Panc1 (cell line): Measurements from ENCODE around the gene ARMC2. TPM values are rescaled to one million over a fixed set of nuclear protein-coding genes. Genes with fewer than 3 reads are reported as not detected.

Source experiments
- ATAC-seq: fragments of 200-7000 bp; cut with Tn5 transposase; 2 replicates; pipeline ENCODE4 v1.9.1; 2020; ENCODE audit warnings: mild to moderate bottlenecking, moderate library complexity
- BruUV-seq: library from RNA; stranded (reverse); fragments of 400-500 nt; replicated peaks from 2 replicates; lab custom pipeline; 2021; lab: Mats Ljungman, UMichigan
- CTCF ChIA-PET: fragments of 300-600 bp; sonication (Branson Sonifier 250); formaldehyde crosslinking; loops from one replicate; lab custom pipeline; 2022; ENCODE audit warnings: antibody characterized with exemption; lab: Charles Lee
- POLR2A ChIA-PET: fragments of 300-600 bp; sonication (Branson Sonifier 250); formaldehyde crosslinking; loops from one replicate; lab custom pipeline; 2022; ENCODE audit warnings: antibody characterized with exemption; lab: Charles Lee
- DNase-seq: peaks from one replicate; pipeline ENCODE4 v3.0.0-alpha.2; 2010; ENCODE audit warnings: low read depth, low spot score
- H3K27ac ChIP-seq: 2 replicates; pipeline ENCODE4 v1.5.1; 2011; ENCODE audit warnings: mild to moderate bottlenecking, low read length, inconsistent platforms
- H3K27me3 ChIP-seq: fragments of 200-500 bp; sonication (Bioruptor generic); 2 replicates; pipeline ENCODE4 v1.6.0; 2014; ENCODE audit warnings: low read length, inconsistent platforms; ENCODE audit not compliant: control insufficient read depth, insufficient read depth
- H3K36me3 ChIP-seq: fragments of 200-500 bp; sonication (Bioruptor generic); 2 replicates; pipeline ENCODE4 v1.5.1; 2014; ENCODE audit warnings: inconsistent platforms, mild to moderate bottlenecking, low read length, moderate library complexity; ENCODE audit not compliant: control insufficient read depth, insufficient read depth
- H3K4me1 ChIP-seq: 2 replicates; pipeline ENCODE4 v1.5.1; 2011; ENCODE audit warnings: inconsistent platforms, mild to moderate bottlenecking, low read length, moderate library complexity; ENCODE audit not compliant: control insufficient read depth, insufficient read depth
- H3K4me3 ChIP-seq, 2 experiments: 2 replicates each; pipeline ENCODE4 v1.5.1; 2011 to 2012; ENCODE audit warnings: low read depth in 2 of 2, low read length in 2 of 2, mild to moderate bottlenecking in 2 of 2, inconsistent platforms in 1 of 2, moderate library complexity in 1 of 2
- H3K9me3 ChIP-seq: fragments of 200-500 bp; sonication (Bioruptor generic); 2 replicates; pipeline ENCODE4 v1.5.1; 2014; ENCODE audit warnings: low read depth, mild to moderate bottlenecking, inconsistent platforms, low read length, moderate library complexity; ENCODE audit not compliant: control insufficient read depth, insufficient read depth
- POLR2AphosphoS5 ChIP-seq: IDR thresholded peaks from 2 replicates; pipeline ENCODE4 v1.6.1; 2012; ENCODE audit warnings: mild to moderate bottlenecking, low read depth, low read length, moderate library complexity
- SIN3A ChIP-seq: IDR thresholded peaks from 2 replicates; pipeline ENCODE4 v1.6.1; 2012; ENCODE audit warnings: low read depth, mild to moderate bottlenecking, low read length, moderate library complexity, borderline replicate concordance; ENCODE audit not compliant: insufficient read depth
- TCF7L2 ChIP-seq: IDR thresholded peaks from 2 replicates; pipeline ENCODE4 v1.6.1; 2011; ENCODE audit warnings: mild to moderate bottlenecking, low read depth, low read length, inconsistent platforms
- in situ Hi-C: cut with HindIII; loops from 2 replicates; pipeline ENCODE4 v1.10.0; 2016; ENCODE audit warnings: low sequenced_read_pairs, low pct_unique_long_range_greater_than_20kb
- intact Hi-C: fragments of 100-400 bp; cut with micrococcal nuclease; formaldehyde crosslinking; loops from one replicate; pipeline ENCODE4 v1.10.0; 2022; ENCODE audit not compliant: unreplicated experiment
- total RNA-seq: library from RNA; stranded (reverse); gene quantifications from one replicate; pipeline ENCODE4 v1.2.1, GENCODE V29; 2021; ENCODE audit not compliant: unreplicated experiment
- TF ChIP-seq, protein P1 (sequence below), 2 experiments: IDR thresholded peaks; 2 replicates each; pipeline ENCODE4 v1.6.1; 2011 to 2012; ENCODE audit warnings: low read depth in 2 of 2, control low read depth in 1 of 2, low read length in 1 of 2, mild to moderate bottlenecking in 1 of 2, moderate library complexity in 1 of 2; ENCODE audit not compliant: insufficient read depth in 1 of 2
- TF ChIP-seq, protein P2 (sequence below): fragments of 450-650 bp; IDR thresholded peaks from 2 replicates; pipeline ENCODE4 v1.5.1; 2017; ENCODE audit warnings: mild to moderate bottlenecking

ARMC2 gene
- total RNA-seq, 1 experiment from 2014 or later: 9.3 TPM

DNA sequence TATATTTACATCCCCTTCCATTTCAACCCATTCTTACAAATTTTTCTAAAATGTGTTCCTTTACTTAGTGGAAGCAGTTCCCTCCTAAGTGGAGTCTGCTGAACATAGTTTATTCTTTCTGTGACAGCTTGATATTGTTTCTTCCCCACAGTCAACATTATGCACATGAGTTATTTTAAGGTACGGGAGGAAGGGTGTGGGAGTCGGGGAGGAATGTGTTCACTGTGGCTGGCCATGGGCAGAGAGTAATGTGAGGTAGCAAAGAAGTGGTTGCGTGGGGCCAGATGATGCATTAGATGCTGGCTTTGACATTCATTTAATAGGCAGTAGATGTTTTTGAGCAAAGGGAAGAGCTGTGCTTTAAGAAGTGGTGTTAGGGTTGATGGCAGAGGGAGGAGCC lies 98.5 kb downstream of the ARMC2 start:
- Histone ChIP-seq H3K9me3 (no peaks in the 10 kb centered on the region), H3K36me3 (no peaks in the 10 kb centered on the region), H3K27me3 (peaks cover 8% of the 10 kb centered on the region; the same call in 1 of the 2 replicates), H3K4me3 (no peak overlapping the region), H3K4me1 (no peaks in the 10 kb centered on the region), H3K27ac (no peak overlapping the region)
- in situ Hi-C loops (no loop called here), intact Hi-C loops (no loop called here)
- DNase-seq (no peak), ATAC-seq (no peak)
- POLR2A ChIA-PET: no interaction called here
- no TSS peak for BruUV-seq
- no peak for TF ChIP-seq TCF7L2
- TF ChIP-seq, protein P1, sequence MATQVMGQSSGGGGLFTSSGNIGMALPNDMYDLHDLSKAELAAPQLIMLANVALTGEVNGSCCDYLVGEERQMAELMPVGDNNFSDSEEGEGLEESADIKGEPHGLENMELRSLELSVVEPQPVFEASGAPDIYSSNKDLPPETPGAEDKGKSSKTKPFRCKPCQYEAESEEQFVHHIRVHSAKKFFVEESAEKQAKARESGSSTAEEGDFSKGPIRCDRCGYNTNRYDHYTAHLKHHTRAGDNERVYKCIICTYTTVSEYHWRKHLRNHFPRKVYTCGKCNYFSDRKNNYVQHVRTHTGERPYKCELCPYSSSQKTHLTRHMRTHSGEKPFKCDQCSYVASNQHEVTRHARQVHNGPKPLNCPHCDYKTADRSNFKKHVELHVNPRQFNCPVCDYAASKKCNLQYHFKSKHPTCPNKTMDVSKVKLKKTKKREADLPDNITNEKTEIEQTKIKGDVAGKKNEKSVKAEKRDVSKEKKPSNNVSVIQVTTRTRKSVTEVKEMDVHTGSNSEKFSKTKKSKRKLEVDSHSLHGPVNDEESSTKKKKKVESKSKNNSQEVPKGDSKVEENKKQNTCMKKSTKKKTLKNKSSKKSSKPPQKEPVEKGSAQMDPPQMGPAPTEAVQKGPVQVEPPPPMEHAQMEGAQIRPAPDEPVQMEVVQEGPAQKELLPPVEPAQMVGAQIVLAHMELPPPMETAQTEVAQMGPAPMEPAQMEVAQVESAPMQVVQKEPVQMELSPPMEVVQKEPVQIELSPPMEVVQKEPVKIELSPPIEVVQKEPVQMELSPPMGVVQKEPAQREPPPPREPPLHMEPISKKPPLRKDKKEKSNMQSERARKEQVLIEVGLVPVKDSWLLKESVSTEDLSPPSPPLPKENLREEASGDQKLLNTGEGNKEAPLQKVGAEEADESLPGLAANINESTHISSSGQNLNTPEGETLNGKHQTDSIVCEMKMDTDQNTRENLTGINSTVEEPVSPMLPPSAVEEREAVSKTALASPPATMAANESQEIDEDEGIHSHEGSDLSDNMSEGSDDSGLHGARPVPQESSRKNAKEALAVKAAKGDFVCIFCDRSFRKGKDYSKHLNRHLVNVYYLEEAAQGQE (IDR thresholded peaks at IDR 0.05; ENCODE audit: insufficient read depth in 1 of 2, low read depth in 2 of 2, low read length in 1 of 2): no peak
- no peak for TF ChIP-seq POLR2AphosphoS5
- no peak for TF ChIP-seq SIN3A
- TF ChIP-seq, protein P2, sequence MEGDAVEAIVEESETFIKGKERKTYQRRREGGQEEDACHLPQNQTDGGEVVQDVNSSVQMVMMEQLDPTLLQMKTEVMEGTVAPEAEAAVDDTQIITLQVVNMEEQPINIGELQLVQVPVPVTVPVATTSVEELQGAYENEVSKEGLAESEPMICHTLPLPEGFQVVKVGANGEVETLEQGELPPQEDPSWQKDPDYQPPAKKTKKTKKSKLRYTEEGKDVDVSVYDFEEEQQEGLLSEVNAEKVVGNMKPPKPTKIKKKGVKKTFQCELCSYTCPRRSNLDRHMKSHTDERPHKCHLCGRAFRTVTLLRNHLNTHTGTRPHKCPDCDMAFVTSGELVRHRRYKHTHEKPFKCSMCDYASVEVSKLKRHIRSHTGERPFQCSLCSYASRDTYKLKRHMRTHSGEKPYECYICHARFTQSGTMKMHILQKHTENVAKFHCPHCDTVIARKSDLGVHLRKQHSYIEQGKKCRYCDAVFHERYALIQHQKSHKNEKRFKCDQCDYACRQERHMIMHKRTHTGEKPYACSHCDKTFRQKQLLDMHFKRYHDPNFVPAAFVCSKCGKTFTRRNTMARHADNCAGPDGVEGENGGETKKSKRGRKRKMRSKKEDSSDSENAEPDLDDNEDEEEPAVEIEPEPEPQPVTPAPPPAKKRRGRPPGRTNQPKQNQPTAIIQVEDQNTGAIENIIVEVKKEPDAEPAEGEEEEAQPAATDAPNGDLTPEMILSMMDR: no peak
- CTCF ChIA-PET: no interaction called here

DNA sequence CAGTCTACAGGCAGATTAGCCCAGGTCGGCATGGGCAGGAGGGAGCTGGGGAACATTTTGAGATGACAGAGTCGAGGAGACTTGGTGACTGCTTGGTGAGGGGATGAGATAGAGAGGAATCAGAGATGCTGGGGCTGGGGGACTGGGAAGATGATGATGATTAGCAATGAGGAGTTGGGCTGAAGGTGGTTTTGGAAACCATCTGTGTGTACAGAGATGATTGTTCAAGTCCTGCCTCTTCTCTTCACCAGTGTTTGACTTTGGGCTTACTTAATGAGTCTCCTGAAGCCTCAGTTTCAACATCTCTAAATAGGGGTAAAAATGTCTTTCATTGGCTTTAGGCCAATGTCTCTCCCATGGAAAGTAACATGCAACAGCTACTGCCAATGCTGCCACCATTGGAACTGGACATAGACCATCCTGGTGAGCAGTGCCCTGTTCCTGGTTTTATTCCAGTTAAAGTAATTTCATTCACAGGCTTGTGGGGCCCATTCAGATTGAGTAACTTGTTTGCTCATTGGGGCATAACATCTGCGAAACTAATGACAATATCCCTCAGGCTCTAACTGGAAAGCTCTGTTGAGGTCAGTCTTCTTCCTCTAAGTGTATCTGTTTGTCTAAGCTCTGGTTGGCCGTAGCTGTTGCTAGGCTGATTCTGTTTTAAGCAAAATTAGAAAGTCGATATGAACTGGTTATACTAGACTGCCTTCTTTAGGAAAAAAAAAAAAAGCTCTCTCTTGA lies 99.1 kb downstream of the ARMC2 start:
- POLR2A ChIA-PET: no interaction called here
- peaks cover 8% of the 10 kb centered on the region; the same call in 1 of the 2 replicates for H3K27me3 ChIP-seq
- H3K36me3 ChIP-seq: no peaks in the 10 kb centered on the region
- DNase-seq (no peak), ATAC-seq (no peak)
- in situ Hi-C loops (no loop called here), intact Hi-C loops (no loop called here)
- CTCF ChIA-PET: interaction anchor here (0.6 to 0.7 kb wide), 2 partner anchors 415 to 715 kb away, joined by 3 to 6 read pairs; no protein-coding TSS in a partner anchor
- no peaks in the 10 kb centered on the region for H3K4me1 ChIP-seq
- TF ChIP-seq, protein P1 (IDR thresholded peaks at IDR 0.05; ENCODE audit: insufficient read depth in 1 of 2, low read depth in 2 of 2, low read length in 1 of 2): no peak
- no peak overlapping the region for H3K27ac ChIP-seq
- no peak overlapping the region for H3K4me3 ChIP-seq
- H3K9me3 ChIP-seq: no peaks in the 10 kb centered on the region
- BruUV-seq: no TSS peak
